Hepatocyte (in vitro differentiated cells): ENCODE results near the gene TTF1.

Experiments
- EZH2 ChIP-seq: fragments of 200-600 bp; sonication (generic); IDR thresholded peaks from 2 replicates; pipeline ENCODE4 v1.6.1; 2016; ENCODE audit warnings: antibody characterized with exemption, mild to moderate bottlenecking, borderline replicate concordance
- TF ChIP-seq, protein P1 (sequence below): fragments of 200-600 bp; sonication (generic); IDR thresholded peaks from 2 replicates; pipeline ENCODE4 v1.5.1; 2016; ENCODE audit warnings: antibody characterized with exemption, mild to moderate bottlenecking; ENCODE audit not compliant: poor library complexity

- TF ChIP-seq, protein P1, sequence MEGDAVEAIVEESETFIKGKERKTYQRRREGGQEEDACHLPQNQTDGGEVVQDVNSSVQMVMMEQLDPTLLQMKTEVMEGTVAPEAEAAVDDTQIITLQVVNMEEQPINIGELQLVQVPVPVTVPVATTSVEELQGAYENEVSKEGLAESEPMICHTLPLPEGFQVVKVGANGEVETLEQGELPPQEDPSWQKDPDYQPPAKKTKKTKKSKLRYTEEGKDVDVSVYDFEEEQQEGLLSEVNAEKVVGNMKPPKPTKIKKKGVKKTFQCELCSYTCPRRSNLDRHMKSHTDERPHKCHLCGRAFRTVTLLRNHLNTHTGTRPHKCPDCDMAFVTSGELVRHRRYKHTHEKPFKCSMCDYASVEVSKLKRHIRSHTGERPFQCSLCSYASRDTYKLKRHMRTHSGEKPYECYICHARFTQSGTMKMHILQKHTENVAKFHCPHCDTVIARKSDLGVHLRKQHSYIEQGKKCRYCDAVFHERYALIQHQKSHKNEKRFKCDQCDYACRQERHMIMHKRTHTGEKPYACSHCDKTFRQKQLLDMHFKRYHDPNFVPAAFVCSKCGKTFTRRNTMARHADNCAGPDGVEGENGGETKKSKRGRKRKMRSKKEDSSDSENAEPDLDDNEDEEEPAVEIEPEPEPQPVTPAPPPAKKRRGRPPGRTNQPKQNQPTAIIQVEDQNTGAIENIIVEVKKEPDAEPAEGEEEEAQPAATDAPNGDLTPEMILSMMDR: no peak
- TF ChIP-seq EZH2: no peak
Measured at GRCh38 chr9:132407196-132407595, 556 bp upstream of the TTF1 start.
